Measurements from ENCODE around the gene DENND2A.
"Not testable (repeated sequence)": the region's sequence is repeated elsewhere in the genome, so short reads cannot be mapped to it uniquely, and the experiment has no call there.

DENND2A gene

GRCh38 chr7:140673774-140674155, 33.2 kb upstream of the DENND2A start:
- DNase-seq, result no peak

DNA sequence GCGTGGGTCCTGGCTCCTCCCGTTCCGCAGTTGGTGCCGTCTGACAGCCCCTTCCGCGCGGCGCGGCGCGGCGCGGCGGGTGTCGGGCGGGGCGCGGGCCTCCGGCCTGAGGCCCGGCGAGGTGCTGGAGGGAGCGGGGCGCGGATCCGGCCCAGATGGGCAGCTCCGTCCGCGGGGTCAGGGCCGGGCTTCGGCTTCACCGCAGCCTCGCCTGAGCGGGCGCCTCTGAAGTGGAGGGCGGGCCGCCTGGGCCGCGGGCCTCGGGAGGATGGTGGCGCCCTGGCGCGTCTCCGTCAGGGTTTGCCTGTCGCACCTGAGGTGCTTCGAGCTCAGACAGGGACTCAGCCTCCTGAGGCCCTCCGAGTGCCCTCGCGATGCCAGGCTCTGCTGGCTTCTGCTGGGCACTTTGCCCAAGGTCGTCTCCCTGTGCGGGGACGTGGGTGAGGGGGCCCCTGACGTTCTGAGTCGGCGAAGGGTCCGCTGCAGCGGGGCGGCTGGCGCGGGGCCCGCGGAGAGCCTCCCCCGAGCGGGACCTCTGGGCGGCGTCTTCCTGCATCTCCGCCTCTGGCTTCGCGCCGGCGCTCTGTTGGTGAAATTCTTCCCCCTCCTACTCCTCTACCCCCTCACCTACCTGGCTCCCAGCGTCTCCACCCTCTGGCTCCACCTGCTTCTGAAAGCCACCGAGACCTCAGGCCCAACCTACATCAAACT, 32.6 kb upstream of the DENND2A start:
- DNase-seq, result peak; percentile 78

GRCh38 chr7:140672382-140673062, 31.9 kb upstream of the DENND2A start, which contains the start of gene ADCK2:
Gene ADCK2, plus strand, starts transcription at chr7:140672945. Its CDS starts 386 bp downstream, at chr7:140673331.
- peak; percentile 76 for DNase-seq

DNA sequence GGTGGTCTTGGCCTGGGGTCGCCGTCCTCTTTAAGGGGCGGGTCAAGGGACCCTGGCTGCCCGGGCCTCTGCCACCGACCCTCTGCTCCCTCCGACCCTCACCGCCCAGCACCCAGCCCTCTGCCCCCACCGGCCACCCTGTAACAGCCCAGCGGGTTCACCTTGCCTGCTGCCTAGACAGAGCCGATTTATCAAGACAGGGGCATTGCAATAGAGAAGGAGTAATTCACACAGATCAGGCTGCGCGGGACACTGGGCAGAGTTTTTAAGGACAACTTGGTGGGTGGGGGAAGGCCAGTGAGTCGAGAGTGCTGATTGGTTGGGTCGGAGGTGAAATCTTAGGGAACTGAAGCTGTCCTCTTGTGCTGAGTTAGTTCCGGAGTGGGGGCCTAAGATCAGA, 31.4 kb upstream of the DENND2A start:
- DNase-seq, result no peak

DNA sequence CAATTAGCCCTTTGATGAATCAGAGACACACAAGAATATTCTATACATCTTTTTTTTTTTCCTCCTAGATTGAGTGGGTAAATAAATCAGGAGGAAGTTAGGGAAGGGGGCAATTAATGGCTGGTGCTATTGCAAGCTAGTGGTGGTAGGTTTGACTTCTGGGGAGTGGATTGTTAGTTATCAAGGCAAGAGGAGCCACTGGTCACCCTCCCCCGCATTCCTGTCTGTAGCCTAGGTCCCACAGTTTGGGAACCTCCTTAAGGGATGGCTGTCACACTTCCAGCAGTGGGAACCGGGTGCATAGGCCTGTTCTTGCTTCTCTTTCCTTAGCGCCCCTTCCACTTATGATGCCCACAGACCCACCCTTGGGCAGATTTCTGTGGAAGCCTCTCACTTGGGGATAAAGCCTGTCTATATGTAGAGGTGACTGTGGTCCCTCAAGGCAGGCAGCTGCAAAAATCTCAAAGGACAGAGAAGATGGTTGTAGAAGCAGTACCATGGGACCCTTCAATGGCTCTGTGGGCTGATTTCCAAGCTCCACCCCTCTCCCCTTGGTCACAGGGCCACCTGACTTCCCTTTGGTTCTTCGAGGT, 29.8 kb upstream of the DENND2A start:
- DNase-seq, result no peak

DNA sequence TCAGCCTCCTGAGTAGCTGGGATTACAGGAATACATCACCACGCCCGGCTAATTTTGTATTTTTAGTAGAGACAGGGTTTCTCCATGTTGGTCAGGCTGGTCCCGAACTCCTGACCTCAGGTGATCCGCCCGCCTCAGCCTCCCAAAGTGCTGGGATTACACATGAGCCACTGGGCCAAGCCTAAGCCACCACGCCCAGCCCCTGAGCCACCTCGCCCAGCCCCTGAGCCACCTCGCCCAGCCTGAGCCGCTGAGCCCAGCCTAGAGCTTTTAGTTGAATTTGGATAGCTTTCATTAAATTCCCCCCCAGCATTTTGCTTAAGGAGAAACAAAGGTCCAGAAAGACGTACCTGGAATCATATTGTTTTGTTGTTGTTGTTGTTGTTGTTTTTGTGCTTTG, 29.2 kb upstream of the DENND2A start:
- DNase-seq, result not testable (repeated sequence)

DNA sequence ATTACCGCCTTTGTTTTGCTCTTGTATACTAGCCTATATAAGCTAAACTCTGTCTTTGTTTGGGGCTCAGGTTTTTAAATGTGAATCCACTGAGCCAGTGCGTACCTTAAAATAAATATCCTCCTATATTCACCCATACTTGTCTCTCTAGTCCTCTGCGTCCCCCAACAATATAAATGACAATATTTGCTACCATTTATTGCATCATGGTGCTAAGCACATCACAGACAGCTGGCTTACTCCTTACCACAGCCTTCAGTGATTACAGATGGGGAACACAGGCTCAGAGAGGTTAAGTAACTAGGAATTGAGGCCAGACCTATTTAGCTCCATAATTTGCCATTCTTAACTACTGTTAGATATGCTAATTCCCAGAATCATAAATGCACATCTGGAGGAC, 28.7 kb upstream of the DENND2A start:
- no peak for DNase-seq

- no peak for DNase-seq
Measured at GRCh38 chr7:140668641-140669040, 28.0 kb upstream of the DENND2A start.

GRCh38 chr7:140667476-140667875, 26.9 kb upstream of the DENND2A start:
- DNase-seq, result no peak

- not testable (repeated sequence) for DNase-seq
Measured at GRCh38 chr7:140662938-140663337, 22.3 kb upstream of the DENND2A start.

- DNase-seq, result no peak
Measured at GRCh38 chr7:140661124-140661523, 20.5 kb upstream of the DENND2A start.

GRCh38 chr7:140659856-140660255, 19.2 kb upstream of the DENND2A start:
- DNase-seq, result no peak

DNA sequence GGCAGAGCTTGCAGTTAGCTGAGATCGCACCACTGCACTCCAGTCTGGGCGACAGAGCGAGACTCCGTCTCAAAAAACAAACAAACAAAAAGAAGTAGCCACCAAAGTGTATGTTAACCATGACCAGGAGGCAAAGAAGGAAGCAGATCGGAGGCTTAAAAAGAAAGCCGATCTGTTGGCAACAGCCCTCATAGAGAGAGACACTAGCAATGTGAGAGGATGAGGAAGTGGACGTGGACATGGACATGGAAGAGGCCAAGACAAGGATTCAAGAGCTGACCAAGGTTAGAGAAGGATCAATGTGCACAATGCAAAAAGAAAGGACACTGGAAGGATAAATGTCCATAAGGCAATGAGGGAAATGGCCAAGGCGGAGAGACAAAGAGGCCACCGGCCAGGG, 17.3 kb upstream of the DENND2A start:
- DNase-seq, result no peak

GRCh38 chr7:140656548-140657515, 16.2 kb upstream of the DENND2A start:
- DNase-seq, result peak; percentile 40

- DNase-seq, result no peak
Measured at GRCh38 chr7:140655511-140656408, 15.1 kb upstream of the DENND2A start.

- DNase-seq, result no peak
Measured at GRCh38 chr7:140654661-140655060, 14.0 kb upstream of the DENND2A start.

DNA sequence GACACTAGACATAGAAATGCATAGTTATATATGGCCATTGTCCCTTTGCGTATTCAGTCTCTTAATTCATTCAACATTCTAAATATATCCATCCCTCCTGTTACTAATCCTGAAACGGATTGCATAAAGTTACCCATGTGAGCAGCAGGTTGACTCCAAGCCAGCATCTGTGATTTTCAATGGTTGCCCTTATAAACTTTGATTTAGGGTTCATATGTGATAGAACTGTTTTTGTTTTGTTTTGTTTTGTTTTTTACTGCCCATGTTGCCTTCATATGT, 13.4 kb upstream of the DENND2A start:
- DNase-seq, result no peak

- DNase-seq, result peak; percentile 39
Measured at GRCh38 chr7:140653319-140654108, 12.9 kb upstream of the DENND2A start.

GRCh38 chr7:140650367-140650766, 9.8 kb upstream of the DENND2A start:
- DNase-seq, result no peak

DNA sequence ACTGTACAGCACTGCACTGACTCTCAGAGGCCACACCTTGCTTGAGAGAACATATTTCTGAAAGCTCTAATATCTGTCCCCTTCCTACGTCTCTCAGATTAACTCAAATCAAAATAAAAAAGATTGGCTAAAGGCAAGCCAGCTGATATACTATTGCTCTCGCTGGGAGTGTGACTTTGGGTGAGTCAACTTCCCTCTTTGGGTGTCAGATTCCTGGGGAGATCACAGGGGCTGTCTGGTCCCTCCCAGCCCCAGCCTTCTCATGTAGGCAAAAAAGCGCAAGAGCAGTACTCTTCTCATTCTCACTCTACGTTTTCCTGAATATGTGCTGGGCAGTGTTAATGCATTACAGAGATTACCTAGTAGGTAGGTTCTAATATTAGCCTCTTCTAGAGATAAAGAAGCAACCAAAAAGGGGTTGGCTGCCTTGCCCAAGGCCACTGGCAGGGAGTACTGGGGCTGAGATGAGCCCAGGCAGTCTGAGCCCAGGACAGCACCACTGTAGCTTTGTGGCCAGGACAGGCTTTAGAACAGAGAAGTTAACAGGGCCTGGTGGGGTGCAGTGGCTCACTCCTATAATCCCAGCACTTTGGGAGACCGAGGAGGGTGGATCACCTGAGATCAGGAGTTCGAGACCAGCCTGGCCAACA, 9.1 kb upstream of the DENND2A start:
- DNase-seq, result no peak

Data from CD4-positive, alpha-beta T cell treated with Interleukin-6 for 4 hours (primary cell).